Measurements from ENCODE around the gene ELMOD3. TPM values are rescaled to one million over a fixed set of nuclear protein-coding genes. Genes with fewer than 3 reads are reported as not detected.

The ELMOD3 gene
- total RNA-seq = 10 to 100 TPM; 21.4 to 38.7 TPM

DNA sequence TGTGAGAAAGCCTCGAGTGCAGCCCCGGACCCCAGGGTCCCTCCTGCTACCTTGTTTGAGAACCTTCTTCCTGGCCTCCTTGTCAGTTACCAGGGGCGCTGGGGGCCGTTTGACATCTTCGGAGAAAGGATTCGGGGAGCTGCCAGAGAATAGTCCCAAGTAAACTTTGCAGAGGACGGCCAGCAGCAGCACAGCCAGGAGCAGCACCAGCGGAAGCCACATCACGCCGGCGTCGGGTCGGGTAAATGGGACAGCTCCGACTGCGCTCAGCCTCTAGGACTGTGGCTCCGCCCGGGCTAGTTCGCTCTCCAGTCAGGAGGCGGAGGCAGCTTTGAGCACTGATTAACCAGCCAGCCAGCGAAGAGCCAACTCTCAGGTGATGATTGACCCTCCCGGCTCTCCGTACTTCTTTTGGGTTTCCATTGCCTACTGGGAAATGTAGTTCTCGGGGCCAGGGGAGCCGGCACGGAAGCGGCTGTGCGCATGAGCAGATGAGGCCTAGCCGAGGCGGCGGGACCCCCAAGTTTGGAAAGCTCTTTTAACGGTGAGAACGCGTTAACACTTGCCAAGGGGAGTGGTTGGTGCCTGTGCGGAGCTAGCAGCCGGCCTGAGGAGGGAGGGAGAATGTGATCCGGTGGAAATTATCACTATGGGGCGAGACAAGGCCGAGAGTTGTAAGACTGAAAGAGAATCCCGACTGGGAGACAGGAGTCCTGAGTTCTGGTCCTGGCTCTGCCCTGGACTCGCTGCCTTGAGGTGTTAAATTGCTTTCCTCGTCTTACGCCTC is at the start of gene ELMOD3, which contains the start of gene RETSAT:
Gene ELMOD3 (plus strand): TSS at position 484 of the 787 bp plus-strand sequence. CDS start 2,430 bp downstream, outside the sequence.
Gene RETSAT (minus strand): TSS at position 243 of the 787 bp plus-strand sequence. CDS start 21 bp downstream, at position 222.
- Histone ChIP-seq H3K9me3 (no peaks in the 10 kb centered on the region), H3K27me3 (replicated peaks; ENCODE audit: insufficient read depth) (no peaks in the 10 kb centered on the region), H3K4me3 (peak within 1 kb of the TSS; percentile 80), H3K36me3 (peaks cover 13% of the 10 kb centered on the region), H3K27ac (peak within 1 kb of the TSS; percentile 74 to 86), H3K4me1 (ENCODE audit: control insufficient read depth in 1 of 2, low read depth in 2 of 2) (peaks cover 13 to 40% of the 10 kb centered on the region in 2 donors)
- TF ChIP-seq, protein P1, sequence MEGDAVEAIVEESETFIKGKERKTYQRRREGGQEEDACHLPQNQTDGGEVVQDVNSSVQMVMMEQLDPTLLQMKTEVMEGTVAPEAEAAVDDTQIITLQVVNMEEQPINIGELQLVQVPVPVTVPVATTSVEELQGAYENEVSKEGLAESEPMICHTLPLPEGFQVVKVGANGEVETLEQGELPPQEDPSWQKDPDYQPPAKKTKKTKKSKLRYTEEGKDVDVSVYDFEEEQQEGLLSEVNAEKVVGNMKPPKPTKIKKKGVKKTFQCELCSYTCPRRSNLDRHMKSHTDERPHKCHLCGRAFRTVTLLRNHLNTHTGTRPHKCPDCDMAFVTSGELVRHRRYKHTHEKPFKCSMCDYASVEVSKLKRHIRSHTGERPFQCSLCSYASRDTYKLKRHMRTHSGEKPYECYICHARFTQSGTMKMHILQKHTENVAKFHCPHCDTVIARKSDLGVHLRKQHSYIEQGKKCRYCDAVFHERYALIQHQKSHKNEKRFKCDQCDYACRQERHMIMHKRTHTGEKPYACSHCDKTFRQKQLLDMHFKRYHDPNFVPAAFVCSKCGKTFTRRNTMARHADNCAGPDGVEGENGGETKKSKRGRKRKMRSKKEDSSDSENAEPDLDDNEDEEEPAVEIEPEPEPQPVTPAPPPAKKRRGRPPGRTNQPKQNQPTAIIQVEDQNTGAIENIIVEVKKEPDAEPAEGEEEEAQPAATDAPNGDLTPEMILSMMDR (IDR thresholded peaks at IDR 0.05) = no peak
- ATAC-seq (ENCODE audit: insufficient number of reproducible peaks, low FRiP score, low read depth) (peak; percentile 94), DNase-seq (ENCODE audit: low spot score) (peak; percentile 99)

DNA sequence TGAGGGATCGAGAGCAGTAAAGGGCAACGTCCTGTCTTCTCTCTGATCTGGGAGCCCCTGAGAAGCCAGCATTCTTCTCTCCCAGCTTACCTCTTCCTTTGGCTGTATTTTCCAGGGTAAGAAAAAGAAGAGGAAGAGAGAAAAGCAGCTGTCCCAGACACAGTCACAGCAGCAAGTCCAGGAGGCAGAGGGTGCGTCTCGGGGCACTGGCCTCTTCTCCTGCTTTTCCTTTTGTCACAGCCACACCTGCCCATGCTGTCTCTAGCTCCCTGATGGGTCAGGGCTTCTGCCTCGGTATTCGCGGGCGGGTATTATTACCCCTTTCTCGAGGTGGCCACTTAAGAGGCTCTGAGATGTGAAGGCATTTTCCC is 47.1 kb upstream of the ELMOD3 start:
- H3K4me1 ChIP-seq (ENCODE audit: control insufficient read depth in 1 of 2, low read depth in 2 of 2) = peaks cover 9 to 22% of the 10 kb centered on the region in 2 donors
- H3K9me3 ChIP-seq = no peaks in the 10 kb centered on the region
- DNase-seq (ENCODE audit: low spot score) = no peak
- no peak for ATAC-seq (ENCODE audit: insufficient number of reproducible peaks, low FRiP score, low read depth)
- peaks cover 25% of the 10 kb centered on the region for H3K36me3 ChIP-seq
- TF ChIP-seq, protein P1 (IDR thresholded peaks at IDR 0.05) = no peak
- no peak overlapping the region for H3K4me3 ChIP-seq
- no peak overlapping the region for H3K27ac ChIP-seq
- H3K27me3 ChIP-seq (replicated peaks; ENCODE audit: insufficient read depth) = no peaks in the 10 kb centered on the region

DNA sequence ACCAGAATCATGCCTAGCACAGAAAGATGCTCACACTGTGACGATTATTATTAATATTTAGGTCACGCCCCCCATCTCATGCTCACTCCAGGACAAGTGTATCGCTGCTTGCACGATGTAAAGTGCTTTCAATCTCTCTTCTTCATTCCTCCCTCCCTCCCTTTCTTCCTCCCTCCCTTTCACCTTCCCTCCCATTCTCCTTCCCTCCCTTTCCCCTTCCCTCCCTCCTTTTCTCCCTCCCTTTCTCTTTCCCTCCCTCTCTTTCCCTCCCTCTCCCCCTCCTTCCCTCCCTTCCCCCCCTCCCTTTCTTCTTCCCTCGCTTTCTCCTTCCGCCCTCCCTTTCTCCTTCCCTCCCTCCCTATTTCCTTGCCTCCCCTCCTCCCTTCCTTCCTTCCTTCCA is 46.4 kb upstream of the ELMOD3 start:
- peak overlapping the region in 1 of 2 donors; percentile 23 for H3K27ac ChIP-seq
- TF ChIP-seq, protein P1 (IDR thresholded peaks at IDR 0.05) = no peak
- no peaks in the 10 kb centered on the region for H3K27me3 ChIP-seq (replicated peaks; ENCODE audit: insufficient read depth)
- H3K9me3 ChIP-seq = no peaks in the 10 kb centered on the region
- H3K4me3 ChIP-seq = no peak overlapping the region
- peaks cover 9 to 25% of the 10 kb centered on the region in 2 donors for H3K4me1 ChIP-seq (ENCODE audit: control insufficient read depth in 1 of 2, low read depth in 2 of 2)
- peaks cover 24% of the 10 kb centered on the region for H3K36me3 ChIP-seq
- no peak for DNase-seq (ENCODE audit: low spot score)
- ATAC-seq (ENCODE audit: insufficient number of reproducible peaks, low FRiP score, low read depth) = no peak

DNA sequence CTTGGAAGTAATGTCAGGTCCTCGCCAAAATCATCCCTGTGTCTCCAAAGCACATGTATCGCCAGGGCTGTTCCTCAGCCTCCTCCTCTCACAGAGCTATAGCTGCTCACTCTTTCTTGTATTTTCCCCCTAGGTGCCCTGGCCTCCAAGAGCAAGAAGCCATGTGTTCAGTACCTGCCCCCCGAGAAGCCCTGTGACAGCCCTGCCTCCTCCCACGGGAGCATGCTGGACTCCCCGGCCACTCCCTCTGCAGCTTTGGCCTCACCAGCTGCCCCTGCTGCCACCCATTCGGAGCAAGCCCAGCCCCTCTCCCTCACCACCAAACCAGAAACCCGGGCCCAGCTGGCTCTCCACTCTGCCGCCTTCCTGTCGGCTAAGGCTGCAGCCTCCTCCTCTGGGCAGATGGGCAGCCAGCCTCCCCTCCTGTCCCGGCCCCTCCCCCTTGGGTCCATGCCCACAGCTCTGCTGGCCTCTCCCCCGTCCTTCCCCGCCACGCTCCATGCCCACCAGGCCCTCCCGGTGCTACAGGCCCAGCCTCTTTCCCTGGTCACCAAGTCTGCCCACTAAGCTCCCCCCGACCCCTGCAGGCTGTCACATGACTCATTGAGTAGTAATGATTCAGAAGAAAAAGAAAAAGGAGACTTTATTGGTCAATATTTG is 45.5 kb upstream of the ELMOD3 start:
- Histone ChIP-seq H3K9me3 (no peaks in the 10 kb centered on the region), H3K27ac (peak overlapping the region; percentile 23 to 60), H3K4me1 (ENCODE audit: control insufficient read depth in 1 of 2, low read depth in 2 of 2) (peaks cover 9 to 25% of the 10 kb centered on the region in 2 donors), H3K27me3 (replicated peaks; ENCODE audit: insufficient read depth) (no peaks in the 10 kb centered on the region), H3K36me3 (peaks cover 22% of the 10 kb centered on the region), H3K4me3 (peak overlapping the region; percentile 26)
- ATAC-seq (ENCODE audit: insufficient number of reproducible peaks, low FRiP score, low read depth) = no peak
- DNase-seq (ENCODE audit: low spot score) = peak; percentile 53
- TF ChIP-seq, protein P1 (IDR thresholded peaks at IDR 0.05) = no peak

- H3K9me3 ChIP-seq = no peaks in the 10 kb centered on the region
- DNase-seq (ENCODE audit: low spot score) (no peak), ATAC-seq (ENCODE audit: insufficient number of reproducible peaks, low FRiP score, low read depth) (no peak)
- peak overlapping the region in 1 of 2 donors; percentile 60 for H3K27ac ChIP-seq
- H3K36me3 ChIP-seq = peaks cover 16% of the 10 kb centered on the region
- peaks cover 9 to 25% of the 10 kb centered on the region in 2 donors for H3K4me1 ChIP-seq (ENCODE audit: control insufficient read depth in 1 of 2, low read depth in 2 of 2)
- TF ChIP-seq, protein P1 (IDR thresholded peaks at IDR 0.05) = no peak
- peak overlapping the region; percentile 26 for H3K4me3 ChIP-seq
- H3K27me3 ChIP-seq (replicated peaks; ENCODE audit: insufficient read depth) = no peaks in the 10 kb centered on the region
These were observed 44.8 kb upstream of the ELMOD3 start for GRCh38 chr2:85309699-85310321.

All from thoracic aorta (tissue), 2 donors.